Esophagus squamous epithelium (tissue), 5 donors: Measurements from ENCODE around the gene CCDC88C. TPM values are rescaled to one million over a fixed set of nuclear protein-coding genes. Genes with fewer than 3 reads are reported as not detected.
"Not testable (repeated sequence)": the region's sequence is repeated elsewhere in the genome, so short reads cannot be mapped to it uniquely, and the experiment has no call there.

ENCODE experiments used
- DNase-seq: peaks from one replicate; lab custom pipeline; 2025; lab: John Stamatoyannopoulos, UW
- H3K27ac ChIP-seq, 4 donors: fragments of 200-600 bp; sonication (generic); one replicate each; pipeline ENCODE4 v1.5.1; 2016 to 2019; ENCODE audit warnings: mild to moderate bottlenecking in 1 of 4
- H3K27me3 ChIP-seq, 4 donors: fragments of 200-600 bp; sonication (generic); 1 replicate in 3 of 4; 2 replicates in 1 of 4; pipeline versions ENCODE4 v1.5.1 to v1.6.0; 2017 to 2021; ENCODE audit warnings: antibody characterized with exemption in 1 of 4
- H3K36me3 ChIP-seq, 3 donors: fragments of 200-600 bp; sonication (generic); one replicate each; pipeline ENCODE4 v1.5.1; 2016 to 2019
- H3K4me1 ChIP-seq, 3 donors: fragments of 200-600 bp; sonication (generic); one replicate each; pipeline ENCODE4 v1.5.1; 2017 to 2019
- H3K4me3 ChIP-seq, 4 donors: fragments of 200-600 bp; sonication (generic); 1 replicate in 3 of 4; 2 replicates in 1 of 4; pipeline ENCODE4 v1.5.1; 2016 to 2019; ENCODE audit warnings: mild to moderate bottlenecking in 2 of 4, moderate library complexity in 1 of 4
- H3K9me3 ChIP-seq, 3 donors: fragments of 200-600 bp; sonication (generic); one replicate each; pipeline ENCODE4 v1.5.1; 2016 to 2019
- CTCF ChIP-seq, 6 experiments: fragments of 450-650 bp in 4 of 6; fragments of 200-600 bp in 2 of 6; sonication (generic) in 2 of 6; IDR thresholded peaks; one replicate each; pipeline ENCODE4 v1.5.1; 2016 to 2019; ENCODE audit warnings: antibody characterized with exemption in 6 of 6, mild to moderate bottlenecking in 4 of 6, moderate library complexity in 4 of 6
- POLR2A ChIP-seq, 4 donors: fragments of 450-650 bp; IDR thresholded peaks; one replicate each; pipeline ENCODE4 v1.6.1; 2017; ENCODE audit warnings: antibody characterized with exemption in 4 of 4, mild to moderate bottlenecking in 4 of 4, moderate library complexity in 3 of 4
- WGBS, 2 donors: methylation state at CpG; one replicate each; pipeline ENCODE4 v1.1.5; 2018; 5-methylcytosine and 5-hydroxymethylcytosine counted together
- intact Hi-C: fragments of 100-400 bp; cut with DNase I; formaldehyde crosslinking; loops from one replicate; pipeline ENCODE4 v1.15.0; 2022
- total RNA-seq, 4 donors: library from RNA; depleted of rRNA; stranded (reverse); fragments of >200 nt; gene quantifications; one replicate each; pipeline ENCODE4 v1.1.0, GENCODE V29; 2016
- donor health status: DM: yes; HTN: yes; CAD: no.

The CCDC88C gene
- total RNA-seq, 4 donors from 2014 or later: 23.2 to 31.5 (median 29.9) TPM

- 100% methylated on average over 1 of the region's 1 CpG; no CpG with 5 or more reads in 1 of the 2 donors for WGBS, 2 donors
Measured at GRCh38 chr14:91439345-91439744, 21.7 kb upstream of the CCDC88C start.

GRCh38 chr14:91438845-91439244 is 21.2 kb upstream of the CCDC88C start:
- no peak for DNase-seq
- Histone ChIP-seq H3K4me1 (no peaks in the 10 kb centered on the region), H3K9me3 (peaks cover 0 to 7% (median 0%) of the 10 kb centered on the region in 3 donors), H3K36me3 (no peaks in the 10 kb centered on the region), H3K27me3 (peaks cover 0 to 4% (median 0%) of the 10 kb centered on the region in 4 donors), H3K27ac (no peak overlapping the region), H3K4me3 (no peak overlapping the region)
- intact Hi-C loops: no loop called here
- no peak for TF ChIP-seq POLR2A (IDR thresholded peaks at IDR 0.05)

More at GRCh38 chr14:91439345-91439744, 21.7 kb upstream of the CCDC88C start:
- DNase-seq: no peak
- Histone ChIP-seq H3K4me1 (no peaks in the 10 kb centered on the region), H3K27me3 (peaks cover 0 to 4% (median 0%) of the 10 kb centered on the region in 4 donors), H3K27ac (no peak overlapping the region), H3K36me3 (no peaks in the 10 kb centered on the region), H3K9me3 (peaks cover 0 to 7% (median 0%) of the 10 kb centered on the region in 3 donors), H3K4me3 (no peak overlapping the region)
- intact Hi-C loops: no loop called here
- no peak for TF ChIP-seq POLR2A (IDR thresholded peaks at IDR 0.05)
- TF ChIP-seq CTCF (IDR thresholded peaks at IDR 0.05): no peak

GRCh38 chr14:91436266-91436665 is 18.6 kb upstream of the CCDC88C start:
- WGBS, 2 donors: 83 to 84% methylated on average over 15 to 16 of the region's 16 CpGs

GRCh38 chr14:91429385-91429784 is 11.8 kb upstream of the CCDC88C start:
- no peaks in the 10 kb centered on the region for H3K36me3 ChIP-seq
- H3K27me3 ChIP-seq: no peaks in the 10 kb centered on the region
- no peak overlapping the region for H3K4me3 ChIP-seq
- peaks cover 0 to 7% (median 0%) of the 10 kb centered on the region in 3 donors for H3K4me1 ChIP-seq
- TF ChIP-seq POLR2A (IDR thresholded peaks at IDR 0.05) (no peak), CTCF (IDR thresholded peaks at IDR 0.05) (no peak)
- H3K27ac ChIP-seq: no peak overlapping the region
- intact Hi-C loops: no loop called here
- WGBS, 2 donors: 71 to 75% methylated on average over 3 of the region's 3 CpGs
- H3K9me3 ChIP-seq: no peaks in the 10 kb centered on the region
- no peak for DNase-seq

More at GRCh38 chr14:91436266-91436665, 18.6 kb upstream of the CCDC88C start:
- H3K36me3 ChIP-seq, H3K27me3 ChIP-seq, intact Hi-C loops, H3K4me3 ChIP-seq, H3K4me1 ChIP-seq, H3K9me3 ChIP-seq, DNase-seq, H3K27ac ChIP-seq: not testable (repeated sequence)

GRCh38 chr14:91428931-91429330 is 11.3 kb upstream of the CCDC88C start:
- H3K4me1 ChIP-seq, H3K9me3 ChIP-seq, H3K4me3 ChIP-seq, DNase-seq, H3K27me3 ChIP-seq, H3K27ac ChIP-seq, H3K36me3 ChIP-seq, intact Hi-C loops: not testable (repeated sequence)
- 77 to 89% methylated on average over 1 of the region's 1 CpG for WGBS, 2 donors

- H3K4me1 ChIP-seq, H3K36me3 ChIP-seq, H3K4me3 ChIP-seq, intact Hi-C loops, DNase-seq, H3K27me3 ChIP-seq, H3K27ac ChIP-seq, H3K9me3 ChIP-seq: not testable (repeated sequence)
- WGBS, 2 donors: 70 to 82% methylated on average over 8 to 9 of the region's 9 CpGs
Measured at GRCh38 chr14:91425531-91425944, 7.9 kb upstream of the CCDC88C start.

- 84 to 86% methylated on average over 9 of the region's 9 CpGs for WGBS, 2 donors
- no peak for DNase-seq
- intact Hi-C loops: no loop called here
Measured at GRCh38 chr14:91424813-91425530, 7.4 kb upstream of the CCDC88C start.

More at GRCh38 chr14:91424813-91425530, 7.4 kb upstream of the CCDC88C start:
- Histone ChIP-seq H3K27ac (no peak overlapping the region), H3K9me3 (no peaks in the 10 kb centered on the region), H3K4me1 (peaks cover 0 to 7% (median 0%) of the 10 kb centered on the region in 3 donors), H3K27me3 (no peaks in the 10 kb centered on the region), H3K4me3 (no peak overlapping the region), H3K36me3 (no peaks in the 10 kb centered on the region)
- TF ChIP-seq POLR2A (IDR thresholded peaks at IDR 0.05): no peak
